Chondrocyte (in vitro differentiated cells): ENCODE results near the gene CRNKL1. TPM values are rescaled to one million over a fixed set of nuclear protein-coding genes. Genes with fewer than 3 reads are reported as not detected.

Experiments used
- DNase-seq: peaks from one replicate; pipeline ENCODE4 v3.0.0; 2021; ENCODE audit warnings: mixed read lengths, low spot score
- H3K27ac Mint-ChIP-seq: one replicate; pipeline ENCODE4 v1.8.0; 2021; ENCODE audit warnings: mild to moderate bottlenecking, moderate library complexity, mixed read lengths; ENCODE audit not compliant: unreplicated experiment
- H3K27me3 Mint-ChIP-seq: 2 replicates; pipeline ENCODE4 v1.8.0; 2021; ENCODE audit warnings: low read depth, mixed read lengths
- H3K36me3 Mint-ChIP-seq: 2 replicates; pipeline ENCODE4 v1.8.0; 2021; ENCODE audit warnings: low read depth, mixed read lengths
- H3K4me1 Mint-ChIP-seq: 2 replicates; pipeline ENCODE4 v1.8.0; 2021; ENCODE audit warnings: low read depth, mild to moderate bottlenecking, mixed read lengths
- H3K4me3 Mint-ChIP-seq: one replicate; pipeline ENCODE4 v1.8.0; 2021; ENCODE audit warnings: mild to moderate bottlenecking, moderate library complexity, mixed read lengths; ENCODE audit not compliant: unreplicated experiment
- H3K9me3 Mint-ChIP-seq: 2 replicates; pipeline ENCODE4 v1.8.0; 2021; ENCODE audit warnings: low read depth, mixed read lengths
- total RNA-seq: library from RNA; stranded (reverse); gene quantifications from 3 replicates; pipeline ENCODE4 v1.2.1, GENCODE V29; 2021
- TF ChIP-seq, protein P1 (sequence below): fragments of 200-600 bp; sonication (generic); IDR thresholded peaks from 2 replicates; pipeline ENCODE4 v1.5.0; 2021; ENCODE audit warnings: antibody characterized with exemption, mild to moderate bottlenecking, moderate library complexity

CRNKL1 gene
- total RNA-seq, 1 donor from 2014 or later = 16.4 TPM

DNA sequence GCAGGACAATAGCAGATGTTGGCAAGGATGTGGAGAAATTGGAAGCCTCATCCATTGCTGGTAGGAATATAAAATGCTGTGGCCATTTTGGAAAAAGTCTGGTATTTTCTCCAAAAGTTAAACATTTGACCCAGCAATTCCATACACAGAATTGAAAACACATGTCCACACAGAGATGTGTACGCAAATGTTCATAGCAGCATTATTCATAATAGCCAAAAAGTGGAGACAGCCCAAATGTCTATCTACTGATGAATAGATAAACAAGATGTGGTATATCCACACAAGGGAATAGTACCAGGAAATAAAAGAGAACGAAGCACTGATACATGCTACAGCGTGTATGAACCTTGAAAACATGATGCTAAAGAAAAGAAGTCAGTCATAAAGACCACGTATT, 40.6 kb upstream of the CRNKL1 start:
- no peaks in the 10 kb centered on the region for H3K36me3 Mint-ChIP-seq
- H3K4me1 Mint-ChIP-seq = no peaks in the 10 kb centered on the region
- no peak for DNase-seq
- H3K27ac Mint-ChIP-seq = no peak overlapping the region
- H3K4me3 Mint-ChIP-seq = no peak overlapping the region
- TF ChIP-seq, protein P1, sequence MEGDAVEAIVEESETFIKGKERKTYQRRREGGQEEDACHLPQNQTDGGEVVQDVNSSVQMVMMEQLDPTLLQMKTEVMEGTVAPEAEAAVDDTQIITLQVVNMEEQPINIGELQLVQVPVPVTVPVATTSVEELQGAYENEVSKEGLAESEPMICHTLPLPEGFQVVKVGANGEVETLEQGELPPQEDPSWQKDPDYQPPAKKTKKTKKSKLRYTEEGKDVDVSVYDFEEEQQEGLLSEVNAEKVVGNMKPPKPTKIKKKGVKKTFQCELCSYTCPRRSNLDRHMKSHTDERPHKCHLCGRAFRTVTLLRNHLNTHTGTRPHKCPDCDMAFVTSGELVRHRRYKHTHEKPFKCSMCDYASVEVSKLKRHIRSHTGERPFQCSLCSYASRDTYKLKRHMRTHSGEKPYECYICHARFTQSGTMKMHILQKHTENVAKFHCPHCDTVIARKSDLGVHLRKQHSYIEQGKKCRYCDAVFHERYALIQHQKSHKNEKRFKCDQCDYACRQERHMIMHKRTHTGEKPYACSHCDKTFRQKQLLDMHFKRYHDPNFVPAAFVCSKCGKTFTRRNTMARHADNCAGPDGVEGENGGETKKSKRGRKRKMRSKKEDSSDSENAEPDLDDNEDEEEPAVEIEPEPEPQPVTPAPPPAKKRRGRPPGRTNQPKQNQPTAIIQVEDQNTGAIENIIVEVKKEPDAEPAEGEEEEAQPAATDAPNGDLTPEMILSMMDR = no peak
- H3K9me3 Mint-ChIP-seq = no peaks in the 10 kb centered on the region
- peaks cover 18% of the 10 kb centered on the region for H3K27me3 Mint-ChIP-seq

DNA sequence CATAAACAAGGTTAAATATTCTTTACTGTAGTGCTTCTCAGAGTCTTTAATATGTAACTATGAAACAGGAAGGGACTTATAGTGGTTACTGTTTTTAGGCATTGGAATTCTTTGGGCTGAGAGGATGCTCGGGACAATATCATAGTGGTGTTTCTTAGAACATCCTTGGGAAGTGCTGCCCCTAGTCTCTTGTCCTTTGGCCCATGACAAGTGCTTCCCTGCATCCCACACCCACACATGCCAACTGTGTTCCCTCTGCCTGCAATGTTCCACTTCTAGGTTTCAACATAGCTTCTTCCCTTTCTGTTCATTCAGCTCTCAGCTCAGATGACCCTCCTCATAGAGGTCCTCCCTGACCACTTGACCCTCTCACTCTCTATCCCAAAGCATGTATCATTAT, 37.7 kb upstream of the CRNKL1 start:
- Mint-ChIP-seq H3K36me3 (no peaks in the 10 kb centered on the region), H3K9me3 (no peaks in the 10 kb centered on the region), H3K4me3 (no peak overlapping the region), H3K4me1 (no peaks in the 10 kb centered on the region), H3K27me3 (peaks cover 21% of the 10 kb centered on the region), H3K27ac (no peak overlapping the region)
- DNase-seq = no peak
- TF ChIP-seq, protein P1 = no peak

DNA sequence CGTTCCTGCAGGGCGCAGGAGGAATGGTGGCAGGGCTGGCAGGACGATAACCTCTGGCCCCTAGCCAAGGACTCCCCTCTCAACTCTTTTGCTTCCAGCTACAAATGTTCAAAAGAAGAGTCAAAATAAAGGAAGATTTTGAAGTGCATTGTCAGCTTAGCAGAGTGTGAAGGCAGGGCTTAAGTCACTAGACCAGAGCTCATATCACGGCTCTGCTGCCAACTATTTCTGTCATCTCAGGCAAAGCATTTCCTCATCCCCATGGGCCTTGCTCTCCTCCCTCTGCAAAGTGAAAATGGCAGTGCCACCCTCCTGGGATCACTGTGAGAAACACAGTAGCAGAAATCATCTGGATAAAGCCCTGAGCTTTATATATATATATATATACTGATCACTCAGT, 36.8 kb upstream of the CRNKL1 start:
- H3K4me3 Mint-ChIP-seq = no peak overlapping the region
- H3K4me1 Mint-ChIP-seq = peaks cover under 1% of the 10 kb centered on the region
- H3K27ac Mint-ChIP-seq = no peak overlapping the region
- H3K27me3 Mint-ChIP-seq = peaks cover 19% of the 10 kb centered on the region
- no peaks in the 10 kb centered on the region for H3K9me3 Mint-ChIP-seq
- DNase-seq = no peak
- no peaks in the 10 kb centered on the region for H3K36me3 Mint-ChIP-seq
- TF ChIP-seq, protein P1 = no peak

DNA sequence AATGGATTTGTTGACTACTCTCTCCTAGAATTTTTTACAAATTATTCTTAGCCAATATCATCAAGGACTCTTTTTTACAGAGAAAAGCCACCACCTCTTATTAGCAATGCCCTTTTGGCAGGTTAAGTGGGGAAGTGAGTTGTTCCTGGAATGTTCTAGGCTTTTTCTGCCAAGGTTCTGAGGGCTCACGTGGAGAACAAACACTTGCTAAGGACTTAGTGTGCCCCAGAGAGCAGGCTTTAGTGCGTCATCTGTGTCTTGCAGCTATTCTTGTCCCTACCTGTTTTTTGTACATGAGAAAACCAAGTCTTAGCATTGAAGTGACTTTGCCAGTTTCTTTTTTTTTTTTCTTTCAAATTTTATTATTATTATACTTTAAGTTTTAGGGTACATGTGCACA, 33.5 kb upstream of the CRNKL1 start:
- DNase-seq = no peak
- H3K27me3 Mint-ChIP-seq = peaks cover 33% of the 10 kb centered on the region
- peaks cover 2% of the 10 kb centered on the region for H3K4me1 Mint-ChIP-seq
- TF ChIP-seq, protein P1 = no peak
- H3K36me3 Mint-ChIP-seq = no peaks in the 10 kb centered on the region
- no peak overlapping the region for H3K27ac Mint-ChIP-seq
- no peak overlapping the region for H3K4me3 Mint-ChIP-seq
- no peaks in the 10 kb centered on the region for H3K9me3 Mint-ChIP-seq

DNA sequence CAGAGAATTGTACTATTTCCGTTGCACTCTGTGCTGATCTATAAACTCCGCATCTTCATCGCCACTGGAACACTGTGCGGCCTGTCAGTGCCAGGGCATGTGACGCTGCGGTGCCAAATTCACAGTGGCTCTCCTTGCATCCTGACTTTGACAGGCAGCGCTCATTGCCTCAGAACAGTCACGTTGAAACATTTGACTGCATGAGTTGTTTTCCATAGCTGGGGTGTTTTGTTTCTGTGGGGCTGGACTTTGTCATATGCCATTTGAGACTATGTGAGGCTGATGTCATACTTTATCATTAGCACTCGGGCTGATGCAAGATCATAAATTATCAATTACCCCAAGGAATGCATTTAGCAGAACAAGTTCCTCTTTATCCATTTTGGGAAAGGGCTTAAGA, 32.8 kb upstream of the CRNKL1 start:
- Mint-ChIP-seq H3K4me1 (peaks cover 2% of the 10 kb centered on the region), H3K36me3 (no peaks in the 10 kb centered on the region), H3K27me3 (peaks cover 35% of the 10 kb centered on the region), H3K9me3 (no peaks in the 10 kb centered on the region), H3K4me3 (no peak overlapping the region), H3K27ac (no peak overlapping the region)
- DNase-seq = no peak
- TF ChIP-seq, protein P1 = no peak
